Middle frontal gyrus (tissue), 1 donor: ENCODE measurements around the gene PRR20G.
"Not testable (repeated sequence)": the region's sequence is repeated elsewhere in the genome, so short reads cannot be mapped to it uniquely, and the experiment has no call there.

Experiments
- DNase-seq: peaks from one replicate; pipeline ENCODE4 v3.0.0-alpha.2; 2015; ENCODE audit warnings: low spot score; ENCODE audit errors: extremely low spot score

PRR20G gene

GRCh38 chr3:127287840-127288239, at the start of gene PRR20G:
PRR20G (minus strand) TSS chr3:127288046; CDS start chr3:127287365, 681 bp downstream.
- no peak for DNase-seq

GRCh38 chr3:127337001-127337400, 49.2 kb upstream of the PRR20G start:
- no peak for DNase-seq

- no peak for DNase-seq
Observed at GRCh38 chr3:127336101-127336500, 48.3 kb upstream of the PRR20G start.

GRCh38 chr3:127330385-127330784, 42.5 kb upstream of the PRR20G start:
- DNase-seq = no peak

DNA sequence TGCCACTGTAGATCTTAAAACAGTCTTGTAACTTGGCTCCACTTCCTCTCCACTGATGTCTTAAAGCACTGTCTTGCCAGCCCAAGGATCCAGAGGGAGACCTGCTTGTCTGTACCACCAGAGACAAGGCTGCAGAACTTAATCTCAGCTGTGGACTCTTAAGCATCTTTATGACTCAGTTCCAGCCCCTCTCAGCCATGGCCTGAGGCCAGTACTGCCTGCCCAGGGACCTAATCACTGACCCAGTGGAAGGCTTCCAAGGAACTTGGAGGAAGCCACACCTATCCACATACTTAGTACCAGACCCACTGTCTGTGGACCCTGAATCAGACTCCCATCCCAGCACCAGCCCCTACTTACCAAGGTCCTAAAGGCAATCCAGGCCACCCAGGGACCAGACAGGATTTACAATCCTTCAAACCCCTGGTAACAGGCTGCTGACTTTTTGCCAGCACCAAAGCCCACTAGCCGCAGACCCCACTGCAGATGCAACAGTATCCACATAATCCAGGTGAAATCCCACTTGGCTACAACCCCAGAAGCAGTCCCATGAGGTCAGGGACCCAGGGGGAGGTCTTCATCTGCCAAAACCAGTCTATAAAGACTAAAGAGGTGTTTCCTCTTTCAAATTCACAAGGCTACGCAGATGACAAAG, 41.9 kb upstream of the PRR20G start:
- DNase-seq = no peak

DNA sequence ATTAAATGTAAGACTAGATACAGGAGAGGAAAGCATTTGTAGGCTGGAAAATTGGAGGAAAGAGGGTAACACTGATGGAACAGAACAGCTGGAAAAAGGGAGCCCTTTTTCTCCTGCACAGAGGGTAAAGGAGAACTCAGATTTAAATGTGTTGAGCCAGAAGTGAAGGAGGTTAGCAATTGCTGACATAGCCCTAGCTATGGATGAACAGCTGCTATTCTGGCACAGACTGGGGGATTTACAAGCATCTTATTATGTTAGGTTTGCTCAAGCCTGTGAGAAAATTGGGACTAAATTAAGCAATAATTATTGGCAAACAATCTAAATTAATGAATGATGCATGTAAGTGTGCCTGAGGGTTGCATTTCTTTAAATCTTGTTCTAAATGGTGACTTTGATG, 40.6 kb upstream of the PRR20G start:
- no peak for DNase-seq

DNA sequence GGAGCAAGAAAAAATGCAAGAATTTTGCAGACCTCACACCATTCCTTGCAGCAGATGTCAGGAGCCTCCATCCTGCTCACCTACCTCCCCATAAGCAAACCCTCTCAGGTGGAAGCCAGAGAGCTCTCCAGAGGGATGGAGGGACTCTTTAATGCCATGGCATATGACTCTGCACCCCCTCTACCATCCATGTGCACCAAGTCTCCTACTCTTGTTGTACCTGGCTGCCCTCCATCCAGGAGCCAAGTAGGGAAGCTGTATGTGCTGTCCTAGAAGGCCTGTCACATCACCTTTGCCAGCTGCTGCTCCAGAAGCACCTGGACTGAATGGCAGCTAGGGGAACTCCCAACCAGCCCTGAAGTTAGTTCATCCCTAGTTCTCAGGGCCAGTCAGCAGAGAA, 38.5 kb upstream of the PRR20G start:
- DNase-seq = no peak

DNA sequence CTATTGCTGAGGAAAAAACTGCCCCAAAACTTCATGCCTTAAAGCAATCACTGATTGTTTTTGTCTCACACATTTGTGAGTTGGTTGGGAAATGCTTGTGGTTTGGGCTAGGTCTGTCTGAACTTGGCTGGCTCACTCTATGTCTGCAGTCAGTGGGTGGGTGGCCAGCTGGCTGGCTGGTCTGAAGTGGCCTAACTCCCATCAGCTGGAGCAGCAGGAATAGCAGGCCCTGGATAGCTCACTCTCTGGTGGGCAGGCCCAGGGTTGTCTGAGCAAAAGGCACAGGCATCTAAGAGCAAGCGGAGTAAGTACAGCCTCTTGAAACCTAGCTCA, 37.7 kb upstream of the PRR20G start:
- DNase-seq = no peak

DNA sequence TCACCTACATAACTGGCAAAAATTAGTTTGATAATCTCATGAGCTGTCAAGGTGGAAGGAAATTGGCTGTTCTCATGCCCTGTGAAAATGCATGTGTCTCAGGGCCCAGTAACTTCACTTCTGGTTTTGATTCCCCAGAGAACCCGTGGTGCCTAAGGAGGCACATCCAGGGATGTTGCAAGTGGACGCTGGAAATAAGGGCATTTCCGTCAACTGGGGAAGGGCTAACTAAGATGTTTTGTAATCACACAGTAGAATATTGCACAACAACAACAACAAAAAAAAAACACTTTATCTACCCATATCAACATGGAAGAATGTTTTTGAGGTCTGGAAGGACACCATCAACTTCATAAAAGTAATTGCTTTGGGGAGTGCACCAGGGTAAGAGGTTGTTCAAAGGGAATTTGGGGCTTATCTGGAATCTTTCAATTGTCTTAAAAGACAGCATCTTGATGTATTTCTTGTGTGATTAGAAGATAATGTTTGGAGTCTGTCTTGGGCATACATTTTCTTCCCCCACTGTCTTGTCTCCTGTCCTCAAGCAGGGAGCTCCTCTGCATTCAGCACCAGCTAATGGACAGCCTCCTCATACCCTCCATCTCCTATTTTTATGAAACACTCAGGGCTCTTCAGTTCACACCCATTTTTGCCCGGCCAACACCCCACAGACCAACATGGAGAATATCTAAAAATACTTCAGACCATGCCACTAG, 37.2 kb upstream of the PRR20G start:
- no peak for DNase-seq

- no peak for DNase-seq
Observed at GRCh38 chr3:127324076-127324475, 36.2 kb upstream of the PRR20G start.

DNA sequence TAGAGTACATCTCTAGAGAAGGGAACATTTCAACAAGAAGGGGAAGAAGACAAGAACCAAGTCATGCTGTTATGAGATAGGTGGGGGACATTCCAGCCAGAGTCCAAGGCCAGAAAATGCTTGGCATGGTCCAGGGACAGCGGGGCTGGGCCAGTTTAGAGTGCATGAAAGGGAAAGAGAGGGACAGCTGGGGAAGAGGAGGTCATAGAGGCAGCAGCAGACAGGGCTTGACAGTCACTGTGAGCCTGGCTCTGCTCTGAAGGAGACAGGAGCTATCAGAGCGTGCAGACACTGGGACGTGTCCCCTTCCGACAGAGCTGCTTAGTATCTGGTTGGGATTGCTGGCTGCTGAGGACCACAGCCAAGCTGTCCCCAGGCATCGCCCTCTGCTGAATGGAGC, 35.7 kb upstream of the PRR20G start:
- DNase-seq = no peak

DNA sequence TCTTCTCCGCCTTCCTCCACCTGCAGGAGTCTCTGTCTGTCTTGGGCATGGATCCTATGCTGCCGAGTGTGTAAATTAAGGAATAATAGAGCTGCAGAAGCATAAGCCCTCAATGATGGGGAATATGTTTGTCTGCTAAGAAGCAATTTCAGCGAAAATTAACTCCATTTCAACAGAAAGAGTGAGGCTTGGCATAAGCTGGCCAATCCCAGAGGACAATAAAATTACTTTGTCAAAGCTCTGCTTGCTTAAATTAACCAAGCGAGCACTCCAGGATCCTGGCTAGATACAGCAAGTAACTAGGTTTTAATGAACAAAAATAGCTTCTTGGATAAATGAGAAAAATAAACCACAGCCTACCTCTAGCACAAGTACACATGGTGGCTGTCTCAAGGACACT, 33.5 kb upstream of the PRR20G start:
- DNase-seq = no peak

DNA sequence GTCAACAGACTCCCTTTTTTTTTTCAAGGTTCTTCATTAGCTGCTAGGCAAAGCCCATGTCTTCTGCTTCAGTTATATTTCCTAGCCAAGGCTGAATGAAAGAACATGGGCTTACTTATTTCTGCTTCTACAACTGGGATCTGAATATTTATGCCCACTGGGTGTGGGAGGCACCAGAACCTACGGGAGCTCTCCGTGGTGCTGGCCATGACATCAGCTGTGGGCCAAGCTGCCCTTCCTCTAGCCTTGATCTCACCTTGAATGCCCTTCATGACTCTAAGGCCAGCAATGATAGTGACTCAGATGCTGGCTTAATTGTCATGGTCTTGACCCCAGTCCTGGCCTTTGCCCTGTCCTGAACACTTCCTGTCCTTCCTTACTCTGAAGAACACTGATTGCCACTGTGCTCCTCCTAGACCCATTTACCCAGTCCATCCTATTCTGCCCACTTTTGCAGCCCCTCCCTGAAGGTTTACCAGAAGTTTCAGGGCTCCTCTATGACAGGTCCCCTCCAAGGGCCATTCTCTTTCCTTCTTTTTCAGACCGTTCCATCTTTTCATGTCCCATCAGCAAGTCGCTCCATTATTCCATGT, 32.8 kb upstream of the PRR20G start:
- no peak for DNase-seq

- no peak for DNase-seq
Observed at GRCh38 chr3:127316685-127317084, 28.8 kb upstream of the PRR20G start.

DNA sequence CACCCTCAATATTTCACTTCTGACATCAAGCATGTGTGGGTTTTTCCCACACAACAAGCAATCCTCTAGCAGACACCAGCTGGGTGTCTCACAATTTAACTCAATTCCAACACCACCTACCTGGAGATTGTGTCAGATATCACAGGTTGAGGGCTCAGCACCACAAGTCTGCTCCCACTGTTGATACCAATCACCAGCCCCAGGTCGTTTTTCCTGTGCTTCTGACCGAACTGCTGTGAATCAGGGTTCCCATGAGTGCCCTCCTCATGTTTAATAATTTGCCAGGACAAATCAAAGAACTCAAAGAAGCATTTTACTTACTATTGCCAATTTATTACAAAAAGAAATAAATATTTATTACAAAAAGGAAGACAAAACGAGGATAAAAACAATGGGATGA, 25.0 kb upstream of the PRR20G start:
- DNase-seq = no peak

- not testable (repeated sequence) for DNase-seq
Observed at GRCh38 chr3:127308821-127309220, 21.0 kb upstream of the PRR20G start.

GRCh38 chr3:127307916-127308315, 20.1 kb upstream of the PRR20G start:
- no peak for DNase-seq

GRCh38 chr3:127307112-127307835, 19.4 kb upstream of the PRR20G start:
- no peak for DNase-seq

- no peak for DNase-seq
Observed at GRCh38 chr3:127306361-127307111, 18.7 kb upstream of the PRR20G start.

DNA sequence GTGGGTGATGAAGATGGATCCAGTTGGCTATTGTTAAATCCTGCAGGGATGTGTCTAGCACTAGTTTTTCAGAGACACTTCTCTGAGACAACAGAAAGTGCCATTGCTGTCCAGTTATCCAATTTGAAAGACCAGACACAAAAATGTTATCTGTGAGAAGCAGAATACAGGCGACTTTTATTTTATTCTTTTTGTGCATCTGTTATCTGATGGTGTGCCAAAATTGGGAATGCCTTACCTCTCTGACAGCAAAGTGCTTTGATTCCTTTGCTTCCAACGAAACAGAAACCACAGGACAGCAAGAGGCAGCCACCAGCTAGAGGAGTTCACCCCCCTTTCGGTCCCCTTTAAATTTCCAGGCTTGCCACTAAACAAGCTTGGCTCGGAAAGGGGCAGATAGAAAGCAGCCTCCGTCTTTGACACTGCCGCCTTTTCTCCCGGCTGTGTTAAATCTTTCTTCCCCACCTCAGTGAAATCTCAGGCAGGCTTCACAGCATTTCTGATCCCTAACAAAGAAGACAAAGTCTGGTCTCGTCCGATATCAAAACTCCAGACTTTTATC, 17.7 kb upstream of the PRR20G start:
- DNase-seq = no peak

DNA sequence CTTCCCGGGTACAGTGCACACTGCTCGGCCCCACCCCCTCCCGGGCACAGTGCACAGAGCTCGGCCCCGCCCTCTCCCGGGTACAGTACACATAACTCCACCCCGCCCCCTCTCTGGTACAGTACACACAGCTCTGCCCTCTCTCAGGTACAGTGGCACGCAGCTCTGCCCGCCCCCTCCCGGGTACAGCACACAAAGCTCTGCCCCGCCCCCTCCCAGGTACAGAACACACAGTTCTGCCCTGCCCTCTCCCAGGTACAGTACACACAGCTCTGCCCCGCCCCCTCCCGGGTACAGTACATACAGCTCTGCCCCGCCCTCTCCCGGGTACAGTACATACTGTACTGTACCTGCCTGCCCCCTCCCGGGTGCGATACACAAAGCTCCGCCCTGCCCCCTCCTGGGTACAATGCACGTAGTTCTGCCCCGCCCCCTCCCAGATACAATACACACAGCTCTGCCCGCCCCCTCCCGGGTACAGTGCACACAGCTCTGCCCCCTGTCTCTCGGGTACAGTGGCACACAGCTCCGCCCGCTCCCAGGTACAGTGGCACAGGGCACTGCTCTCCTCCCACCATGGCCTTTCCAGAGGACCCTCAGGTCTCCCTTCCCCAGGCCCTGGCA, 16.4 kb upstream of the PRR20G start:
- no peak for DNase-seq
